ENCODE results near the gene GIMAP1. TPM values are rescaled to one million over a fixed set of nuclear protein-coding genes. Genes with fewer than 3 reads are reported as not detected.

Gene GIMAP1
- total and polyA plus RNA-seq, 2 experiments from 2014 or later = not detected

GRCh38 chr7:150703209-150703608 is 13.2 kb upstream of the GIMAP1 start:
- TF ChIP-seq EZH2 (IDR thresholded peaks at IDR 0.05; ENCODE audit: insufficient read depth, poor library complexity, severe bottlenecking) (no peak), EZH2phosphoT487 (IDR thresholded peaks at IDR 0.05; ENCODE audit: insufficient read depth, low read depth) (no peak)
- in situ Hi-C loops (cut with MboI) = no loop called here
- DNase-seq = no peak
- H3K4me2 ChIP-seq (ENCODE audit: unreplicated experiment) = no peak overlapping the region
- no peaks in the 10 kb centered on the region for H3F3A ChIP-seq (ENCODE audit: insufficient read depth)
- no peaks in the 10 kb centered on the region for H4K20me1 ChIP-seq (ENCODE audit: insufficient read depth)
- no peak overlapping the region for H3K4me3 ChIP-seq
- H3K9me3 ChIP-seq (ENCODE audit: low read depth) = no peaks in the 10 kb centered on the region
- H3K27ac ChIP-seq = no peak overlapping the region
- no peak overlapping the region for H3K9ac ChIP-seq
- no peaks in the 10 kb centered on the region for H3K79me2 ChIP-seq (ENCODE audit: insufficient read depth)
- H2AFZ ChIP-seq = no peak overlapping the region
- H3K36me3 ChIP-seq (ENCODE audit: low read depth) = no peaks in the 10 kb centered on the region
- no peaks in the 10 kb centered on the region for H3K9me2 ChIP-seq (ENCODE audit: insufficient read depth)
- H3K27me3 ChIP-seq (replicated peaks; ENCODE audit: insufficient read depth) = no peaks in the 10 kb centered on the region
- no peaks in the 10 kb centered on the region for H3K4me1 ChIP-seq (ENCODE audit: insufficient read depth)
- 13% methylated on average over 1 of the region's 1 CpG for WGBS, 2 experiments (ENCODE audit: low coverage in 1 of 2, low lambda C conversion rate in 2 of 2, missing lambda C conversion rate in 2 of 2)

GRCh38 chr7:150715293-150715692 is 1.1 kb upstream of the GIMAP1 start:
- no peak overlapping the region for H3K4me3 ChIP-seq
- no peaks in the 10 kb centered on the region for H3K9me3 ChIP-seq (ENCODE audit: low read depth)
- H3K79me2 ChIP-seq (ENCODE audit: insufficient read depth) = no peaks in the 10 kb centered on the region
- WGBS, 2 experiments (ENCODE audit: low coverage in 1 of 2, low lambda C conversion rate in 2 of 2, missing lambda C conversion rate in 2 of 2) = 31 to 39% methylated on average over 4 of the region's 4 CpGs
- no peaks in the 10 kb centered on the region for H3K27me3 ChIP-seq (replicated peaks; ENCODE audit: insufficient read depth)
- in situ Hi-C loops (cut with MboI) = no loop called here
- no peaks in the 10 kb centered on the region for H3F3A ChIP-seq (ENCODE audit: insufficient read depth)
- H3K9ac ChIP-seq = no peak overlapping the region
- H3K9me2 ChIP-seq (ENCODE audit: insufficient read depth) = no peaks in the 10 kb centered on the region
- no peaks in the 10 kb centered on the region for H3K36me3 ChIP-seq (ENCODE audit: low read depth)
- no peak overlapping the region for H3K27ac ChIP-seq
- TF ChIP-seq EZH2 (IDR thresholded peaks at IDR 0.05; ENCODE audit: insufficient read depth, poor library complexity, severe bottlenecking) (no peak), EZH2phosphoT487 (IDR thresholded peaks at IDR 0.05; ENCODE audit: insufficient read depth, low read depth) (no peak)
- H2AFZ ChIP-seq = no peak overlapping the region
- H3K4me2 ChIP-seq (ENCODE audit: unreplicated experiment) = no peak overlapping the region
- H3K4me1 ChIP-seq (ENCODE audit: insufficient read depth) = no peaks in the 10 kb centered on the region
- DNase-seq = no peak
- H4K20me1 ChIP-seq (ENCODE audit: insufficient read depth) = no peaks in the 10 kb centered on the region

- H3K9ac ChIP-seq = no peak overlapping the region
- no peaks in the 10 kb centered on the region for H4K20me1 ChIP-seq (ENCODE audit: insufficient read depth)
- no peaks in the 10 kb centered on the region for H3K27me3 ChIP-seq (replicated peaks; ENCODE audit: insufficient read depth)
- no peaks in the 10 kb centered on the region for H3K9me3 ChIP-seq (ENCODE audit: low read depth)
- H3K4me3 ChIP-seq = no peak overlapping the region
- H3K79me2 ChIP-seq (ENCODE audit: insufficient read depth) = no peaks in the 10 kb centered on the region
- 3 to 8% methylated on average over 4 of the region's 4 CpGs for WGBS, 2 experiments (ENCODE audit: low coverage in 1 of 2, low lambda C conversion rate in 2 of 2, missing lambda C conversion rate in 2 of 2)
- no peak for DNase-seq
- H2AFZ ChIP-seq = no peak overlapping the region
- no peaks in the 10 kb centered on the region for H3K9me2 ChIP-seq (ENCODE audit: insufficient read depth)
- in situ Hi-C loops (cut with MboI) = no loop called here
- H3K36me3 ChIP-seq (ENCODE audit: low read depth) = no peaks in the 10 kb centered on the region
- H3K4me2 ChIP-seq (ENCODE audit: unreplicated experiment) = no peak overlapping the region
- no peaks in the 10 kb centered on the region for H3F3A ChIP-seq (ENCODE audit: insufficient read depth)
- H3K4me1 ChIP-seq (ENCODE audit: insufficient read depth) = no peaks in the 10 kb centered on the region
- H3K27ac ChIP-seq = no peak overlapping the region
- TF ChIP-seq EZH2 (IDR thresholded peaks at IDR 0.05; ENCODE audit: insufficient read depth, poor library complexity, severe bottlenecking) (no peak), EZH2phosphoT487 (IDR thresholded peaks at IDR 0.05; ENCODE audit: insufficient read depth, low read depth) (no peak)
Observed at GRCh38 chr7:150715738-150716137, 675 bp upstream of the GIMAP1 start.

GRCh38 chr7:150716939-150717338 is 526 bp downstream of the GIMAP1 start:
- WGBS, 2 experiments (ENCODE audit: low coverage in 1 of 2, low lambda C conversion rate in 2 of 2, missing lambda C conversion rate in 2 of 2) = 7 to 9% methylated on average over 4 of the region's 4 CpGs
- Histone ChIP-seq H3K36me3 (ENCODE audit: low read depth) (no peaks in the 10 kb centered on the region), H3K9me3 (ENCODE audit: low read depth) (no peaks in the 10 kb centered on the region), H3K27ac (no peak overlapping the region), H4K20me1 (ENCODE audit: insufficient read depth) (no peaks in the 10 kb centered on the region), H3K4me1 (ENCODE audit: insufficient read depth) (no peaks in the 10 kb centered on the region), H3K9me2 (ENCODE audit: insufficient read depth) (no peaks in the 10 kb centered on the region), H2AFZ (no peak overlapping the region), H3F3A (ENCODE audit: insufficient read depth) (no peaks in the 10 kb centered on the region), H3K79me2 (ENCODE audit: insufficient read depth) (no peaks in the 10 kb centered on the region), H3K9ac (no peak overlapping the region), H3K4me2 (ENCODE audit: unreplicated experiment) (no peak overlapping the region), H3K27me3 (replicated peaks; ENCODE audit: insufficient read depth) (no peaks in the 10 kb centered on the region), H3K4me3 (no peak overlapping the region)
- DNase-seq = no peak
- in situ Hi-C loops (cut with MboI) = no loop called here
- TF ChIP-seq EZH2phosphoT487 (IDR thresholded peaks at IDR 0.05; ENCODE audit: insufficient read depth, low read depth) (no peak), EZH2 (IDR thresholded peaks at IDR 0.05; ENCODE audit: insufficient read depth, poor library complexity, severe bottlenecking) (no peak)

- no peak overlapping the region for H3K4me2 ChIP-seq (ENCODE audit: unreplicated experiment)
- no peaks in the 10 kb centered on the region for H3K79me2 ChIP-seq (ENCODE audit: insufficient read depth)
- no peak overlapping the region for H3K27ac ChIP-seq
- no peak overlapping the region for H3K4me3 ChIP-seq
- H3K4me1 ChIP-seq (ENCODE audit: insufficient read depth) = no peaks in the 10 kb centered on the region
- TF ChIP-seq EZH2phosphoT487 (IDR thresholded peaks at IDR 0.05; ENCODE audit: insufficient read depth, low read depth) = no peak
- no peak for TF ChIP-seq EZH2 (IDR thresholded peaks at IDR 0.05; ENCODE audit: insufficient read depth, poor library complexity, severe bottlenecking)
- H2AFZ ChIP-seq = no peak overlapping the region
- no peak for DNase-seq
- no peaks in the 10 kb centered on the region for H3K36me3 ChIP-seq (ENCODE audit: low read depth)
- H3K9me3 ChIP-seq (ENCODE audit: low read depth) = no peaks in the 10 kb centered on the region
- no peak overlapping the region for H3K9ac ChIP-seq
- H3F3A ChIP-seq (ENCODE audit: insufficient read depth) = no peaks in the 10 kb centered on the region
- H3K9me2 ChIP-seq (ENCODE audit: insufficient read depth) = no peaks in the 10 kb centered on the region
- no peaks in the 10 kb centered on the region for H4K20me1 ChIP-seq (ENCODE audit: insufficient read depth)
- WGBS, 2 experiments (ENCODE audit: low coverage in 1 of 2, low lambda C conversion rate in 2 of 2, missing lambda C conversion rate in 2 of 2) = 1 to 2% methylated on average over 4 of the region's 4 CpGs
- in situ Hi-C loops (cut with MboI) = no loop called here
- no peaks in the 10 kb centered on the region for H3K27me3 ChIP-seq (replicated peaks; ENCODE audit: insufficient read depth)
Observed at GRCh38 chr7:150717814-150718420, 1.5 kb downstream of the GIMAP1 start.
